Posterior cingulate gyrus (tissue), 11 donors: Measurements from ENCODE around the gene NEK7.
"Not testable (repeated sequence)": the region's sequence is repeated elsewhere in the genome, so short reads cannot be mapped to it uniquely, and the experiment has no call there.

Experiments
- DNase-seq, 10 donors: peaks; one replicate each; pipeline versions ENCODE4 v3.0.0 to v3.0.0-alpha.2; 2020 to 2021; ENCODE audit warnings: mixed read lengths in 3 of 10
- intact Hi-C: fragments of 100-400 bp; cut with DNase I; formaldehyde crosslinking; loops from one replicate; pipeline ENCODE4 v1.15.1; 2023

Gene NEK7

DNA sequence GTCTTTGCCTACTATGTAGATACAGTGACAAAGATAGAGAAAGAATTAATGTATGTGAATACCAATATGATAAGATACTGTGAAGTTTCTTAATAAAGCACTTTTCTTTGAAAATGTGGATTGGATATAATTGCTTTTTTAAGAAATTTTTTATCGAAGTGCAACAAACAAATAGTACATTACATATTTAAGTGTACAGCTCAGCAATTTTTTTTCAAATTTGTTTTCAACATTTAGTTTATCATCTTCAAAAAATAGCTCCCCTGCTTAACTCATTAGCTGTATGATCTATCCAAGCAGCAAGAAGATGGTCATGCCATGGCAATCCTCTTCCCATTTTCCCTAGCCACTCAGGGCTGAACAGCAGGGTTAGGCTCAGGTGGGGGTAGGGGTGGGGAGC is 40.5 kb downstream of the NEK7 start:
- intact Hi-C loops = no loop called here
- no peak for DNase-seq

DNA sequence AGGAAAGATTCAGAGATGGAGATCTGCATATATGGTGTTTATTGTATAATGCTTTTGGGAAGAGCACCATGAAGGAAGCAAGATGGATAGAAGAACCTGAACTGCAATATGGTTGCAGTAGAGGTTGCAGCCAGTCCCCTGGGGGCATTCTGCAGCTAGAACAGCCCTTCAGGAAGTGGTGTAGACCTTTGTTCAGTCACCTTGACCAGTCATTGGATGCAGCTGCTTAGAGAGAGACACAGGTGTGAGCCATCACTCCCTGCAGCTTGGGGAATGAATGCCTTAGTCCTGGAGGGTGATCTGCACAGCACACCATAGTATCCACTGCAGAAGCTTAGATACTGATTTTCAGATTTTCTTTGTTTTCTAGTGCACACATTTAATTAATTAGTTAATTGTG is 42.3 kb downstream of the NEK7 start:
- no peak for DNase-seq
- intact Hi-C loops = no loop called here

DNA sequence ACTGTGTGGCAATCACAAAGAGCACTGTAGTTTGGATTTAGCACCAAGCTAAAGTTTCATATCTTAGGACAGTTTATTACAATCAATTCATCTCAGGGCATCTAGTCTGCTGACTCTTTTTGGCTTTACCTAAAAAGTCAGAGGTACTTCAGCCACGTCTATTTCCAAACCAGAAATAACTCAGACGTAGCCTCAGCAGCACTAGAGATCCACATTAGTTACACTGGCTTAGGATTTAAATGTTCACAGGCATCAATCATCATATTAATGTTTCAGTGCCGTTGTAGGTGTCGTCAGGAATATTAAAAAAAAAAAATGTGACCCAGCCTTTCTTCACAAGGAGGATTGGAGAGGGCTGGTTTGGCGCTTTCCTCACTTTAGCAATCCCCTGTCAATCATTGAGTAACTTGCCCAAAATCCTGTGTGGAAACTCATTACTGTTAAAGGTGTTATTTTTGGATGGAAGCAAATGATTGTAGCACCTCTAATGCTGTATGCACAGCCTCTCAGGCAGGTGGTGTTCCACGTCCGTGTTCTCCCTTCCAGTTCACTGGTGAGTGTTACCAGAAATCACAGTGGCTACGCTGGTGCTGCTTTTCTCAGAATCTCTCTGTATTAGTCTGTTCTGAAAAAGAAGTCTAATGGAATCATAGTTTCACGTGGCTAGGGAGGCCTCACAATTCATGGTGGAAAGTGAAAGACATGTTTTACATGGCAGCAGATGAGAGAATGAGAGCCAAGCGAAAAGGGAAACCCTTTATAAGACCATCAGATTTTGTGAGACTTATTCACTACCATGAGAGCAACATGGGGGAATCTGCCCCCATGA is 45.4 kb downstream of the NEK7 start:
- intact Hi-C loops = no loop called here
- DNase-seq = no peak

DNA sequence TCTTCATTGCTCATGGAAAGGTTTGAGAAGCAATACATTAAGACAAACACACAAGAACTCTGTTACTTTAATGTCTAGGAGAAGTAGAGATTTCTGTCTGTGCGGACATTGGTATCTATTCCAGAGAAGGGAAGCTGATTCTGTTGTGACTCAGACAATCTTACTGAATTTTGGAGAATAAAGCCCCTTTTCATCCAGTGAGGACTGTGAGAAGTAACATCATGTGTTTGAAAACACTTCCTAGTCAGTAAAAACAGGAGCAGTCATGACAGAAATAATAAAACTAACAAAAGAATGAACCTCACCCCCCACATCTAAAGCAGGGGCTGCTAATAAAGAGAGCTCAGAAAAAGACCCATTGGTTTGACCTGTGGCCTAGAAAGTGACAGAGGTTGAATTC is 46.6 kb downstream of the NEK7 start:
- no peak for DNase-seq
- intact Hi-C loops = no loop called here

DNA sequence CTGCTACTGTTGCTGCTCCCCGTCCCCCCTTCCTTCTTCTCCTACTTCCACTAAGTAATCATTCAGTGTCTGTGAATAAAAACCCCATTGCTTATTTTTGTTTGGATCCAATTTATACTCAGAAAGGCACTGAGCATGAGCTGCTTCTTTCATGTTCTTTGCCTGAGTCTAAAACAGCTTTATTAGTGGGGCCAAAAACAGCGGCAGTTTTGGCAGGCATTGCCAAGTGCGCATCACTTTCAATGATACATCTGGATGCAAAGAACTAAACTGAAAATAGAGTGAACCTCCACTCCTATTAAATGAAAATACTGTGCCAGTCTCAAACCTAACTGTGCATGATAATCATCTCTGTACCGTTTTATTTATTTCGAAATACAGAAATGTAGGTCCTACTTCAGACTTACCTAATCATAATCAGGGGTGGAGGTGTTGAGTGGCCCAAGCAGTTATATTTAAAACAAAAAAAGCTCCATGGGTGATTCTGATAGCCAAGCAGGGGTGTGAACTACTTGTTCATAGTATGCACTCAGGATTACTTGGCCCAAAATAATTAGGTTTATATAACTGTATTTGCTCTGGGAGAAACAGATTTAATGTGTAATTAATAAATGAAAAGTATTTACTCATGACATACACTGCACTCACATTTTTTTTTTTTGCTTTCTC is 48.4 kb downstream of the NEK7 start:
- no peak for DNase-seq
- intact Hi-C loops = no loop called here

DNA sequence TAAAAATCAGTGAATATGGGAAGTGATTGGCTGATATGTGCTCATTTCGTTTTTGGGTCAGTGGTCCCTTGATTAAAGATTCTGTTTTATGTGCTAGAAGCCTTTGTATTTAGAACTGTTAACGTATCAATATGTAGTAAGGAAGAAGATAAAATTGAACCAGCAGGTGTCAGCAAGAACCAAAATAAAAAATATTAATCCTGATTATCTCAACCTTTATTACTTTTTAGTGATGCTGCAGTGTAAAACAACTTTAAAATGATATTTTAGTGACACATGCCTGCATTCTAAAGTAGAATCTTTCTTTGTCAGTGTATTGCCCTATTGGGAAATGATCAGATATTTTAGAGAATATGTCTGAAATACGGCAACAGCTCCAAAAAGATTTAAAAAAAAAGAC is 49.5 kb downstream of the NEK7 start:
- intact Hi-C loops = no loop called here
- DNase-seq = no peak

DNA sequence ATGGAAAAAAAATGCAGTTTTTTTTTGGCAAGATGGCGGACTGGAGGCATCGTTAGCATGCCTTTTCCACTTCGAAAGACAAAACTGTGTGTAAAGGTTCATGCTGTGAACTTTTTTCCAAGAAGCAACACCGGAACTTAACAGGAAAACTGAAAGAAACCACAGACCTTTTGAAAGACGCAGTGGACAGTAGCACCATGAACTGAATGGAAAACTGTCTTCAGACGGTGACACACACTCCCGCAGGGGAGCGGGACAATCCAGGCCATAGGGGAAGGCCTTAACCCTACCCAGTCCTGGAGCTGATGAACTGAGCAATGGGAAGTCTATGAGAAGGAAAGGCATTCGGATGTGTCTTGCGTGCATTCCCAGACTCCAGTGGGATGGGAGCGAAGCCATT is 54.9 kb downstream of the NEK7 start:
- intact Hi-C loops = no loop called here
- DNase-seq = peak in 1 of 10 donors; percentile 36

DNA sequence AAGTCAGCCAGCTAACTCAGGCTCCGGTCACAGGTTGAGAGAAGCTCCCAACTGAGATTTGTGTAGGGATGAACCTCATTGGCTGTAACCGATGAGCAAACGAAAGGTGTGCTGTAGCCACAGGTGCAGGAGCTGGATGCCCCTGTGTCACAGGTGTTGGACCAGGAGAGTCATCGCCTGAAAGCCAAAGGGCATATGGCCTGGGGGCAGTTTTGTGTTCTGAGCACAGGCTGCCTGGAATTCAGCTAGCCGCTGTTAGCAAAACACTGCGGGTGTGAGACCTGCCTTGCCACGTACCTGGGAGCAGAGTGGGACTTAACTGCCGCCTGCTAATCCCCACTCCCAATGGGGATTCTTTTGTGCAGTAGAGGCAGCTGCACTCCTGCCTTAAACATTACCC is 55.3 kb downstream of the NEK7 start:
- peak in 1 of 10 donors; percentile 32 for DNase-seq
- intact Hi-C loops = no loop called here

DNA sequence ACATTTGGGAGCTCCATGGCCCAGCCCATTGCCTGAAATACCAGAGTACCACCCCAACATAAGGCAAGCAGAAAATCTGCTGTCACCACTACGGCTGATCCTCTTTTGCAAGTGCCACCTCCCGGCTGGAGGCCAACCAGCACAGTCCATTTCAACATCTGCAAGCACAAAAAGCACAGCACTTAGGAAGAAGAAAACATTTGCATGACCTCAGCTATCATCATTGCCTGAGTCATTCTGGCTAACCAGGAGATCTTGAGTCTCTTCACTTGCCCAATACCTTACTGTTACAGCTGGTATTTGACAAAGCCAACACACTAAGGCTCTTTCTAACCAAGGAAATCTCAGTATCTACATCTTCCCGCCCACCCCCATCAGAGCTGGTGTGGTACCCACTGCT is 55.9 kb downstream of the NEK7 start:
- intact Hi-C loops = no loop called here
- peak in 1 of 10 donors; percentile 43 for DNase-seq

DNA sequence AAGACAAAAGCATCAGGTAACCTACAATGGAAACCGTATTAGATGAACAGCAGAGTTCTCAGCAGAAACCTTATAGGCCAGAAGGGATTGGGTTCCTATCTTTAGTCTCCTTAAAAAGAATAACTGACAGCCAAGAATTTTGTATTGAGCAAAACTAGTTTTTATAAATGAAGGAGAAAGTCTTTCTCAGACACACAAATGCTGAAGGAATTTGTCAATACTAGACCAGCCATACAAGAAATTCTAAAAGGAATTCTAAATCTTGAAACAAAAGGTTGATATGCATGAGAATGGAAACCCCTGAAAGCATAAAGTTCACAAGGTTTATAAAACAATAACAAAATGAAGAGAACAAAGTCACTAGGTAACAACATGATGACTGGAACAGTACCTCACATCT is 58.1 kb downstream of the NEK7 start:
- intact Hi-C loops = no loop called here
- DNase-seq = no peak

DNA sequence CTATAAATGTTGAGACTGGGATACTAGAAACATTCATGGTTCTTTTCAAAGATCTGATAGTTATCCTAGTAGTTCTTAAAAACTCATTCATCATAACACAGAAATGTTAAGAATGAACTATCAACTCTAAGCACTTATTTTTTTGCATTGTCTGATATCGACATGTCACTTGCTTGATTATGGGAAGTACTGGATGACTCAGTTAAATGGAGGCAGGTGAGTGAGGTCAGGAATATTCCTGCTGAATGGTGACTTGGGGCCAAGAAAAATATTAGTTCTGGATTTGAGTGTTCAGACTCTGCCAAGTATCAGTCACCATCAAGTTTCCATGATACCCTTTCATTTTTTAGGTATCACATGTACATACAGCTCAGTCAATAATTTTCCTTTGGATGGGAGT is 63.6 kb downstream of the NEK7 start:
- intact Hi-C loops = no loop called here
- DNase-seq = no peak

DNA sequence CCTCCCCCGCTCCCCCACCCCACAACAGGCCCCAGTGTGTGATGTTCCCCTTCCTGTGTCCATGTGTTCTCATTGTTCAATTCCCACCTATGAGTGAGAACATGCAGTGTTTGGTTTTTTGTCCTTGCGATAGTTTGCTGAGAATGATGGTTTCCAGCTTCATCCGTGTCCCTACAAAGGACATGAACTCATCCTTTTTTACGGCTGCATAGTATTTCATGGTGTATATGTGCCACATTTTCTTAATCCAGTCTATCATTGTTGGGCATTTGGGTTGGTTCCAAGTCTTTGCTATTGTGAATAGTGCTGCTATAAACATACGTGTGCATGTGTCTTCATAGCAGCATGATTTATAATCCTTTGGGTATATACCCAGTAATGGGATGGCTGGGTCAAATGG is 70.2 kb downstream of the NEK7 start:
- intact Hi-C loops, DNase-seq: not testable (repeated sequence)

DNA sequence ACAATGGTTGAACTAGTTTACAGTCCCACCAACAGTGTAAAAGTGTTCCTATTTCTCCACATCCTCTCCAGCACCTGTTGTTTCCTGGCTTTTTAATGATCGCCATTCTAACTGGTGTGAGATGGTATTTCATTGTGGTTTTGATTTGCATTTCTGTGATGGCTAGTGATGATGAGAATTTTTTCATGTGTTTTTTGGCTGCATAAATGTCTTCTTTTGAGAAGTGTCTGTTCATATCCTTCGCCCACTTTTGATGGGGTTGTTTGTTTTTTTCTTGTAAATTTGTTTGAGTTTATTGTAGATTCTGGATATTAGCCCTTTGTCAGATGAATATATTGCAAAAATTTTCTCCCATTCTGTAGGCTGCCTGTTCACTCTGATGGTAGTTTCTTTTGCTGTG is 70.7 kb downstream of the NEK7 start:
- intact Hi-C loops, DNase-seq: not testable (repeated sequence)

DNA sequence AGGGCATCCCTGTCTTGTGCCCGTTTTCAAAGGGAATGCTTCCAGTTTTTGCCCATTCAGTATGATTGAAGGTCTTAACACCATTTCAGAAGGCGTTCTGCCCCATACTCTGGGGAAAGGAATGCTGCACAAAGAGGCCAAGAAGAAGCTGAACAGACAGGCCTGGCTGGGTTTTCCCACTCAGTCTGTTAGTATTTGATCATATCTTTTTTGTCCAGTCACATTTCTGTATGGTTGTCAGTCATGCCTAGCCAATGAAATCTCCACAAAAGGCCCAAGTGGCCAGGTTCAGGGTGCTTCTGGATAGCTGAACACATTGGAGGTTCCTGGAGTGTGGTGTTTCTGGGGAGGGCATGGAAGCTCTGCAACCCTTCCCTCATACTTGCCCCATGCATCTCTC is 72.1 kb downstream of the NEK7 start:
- DNase-seq = no peak
- intact Hi-C loops = no loop called here

DNA sequence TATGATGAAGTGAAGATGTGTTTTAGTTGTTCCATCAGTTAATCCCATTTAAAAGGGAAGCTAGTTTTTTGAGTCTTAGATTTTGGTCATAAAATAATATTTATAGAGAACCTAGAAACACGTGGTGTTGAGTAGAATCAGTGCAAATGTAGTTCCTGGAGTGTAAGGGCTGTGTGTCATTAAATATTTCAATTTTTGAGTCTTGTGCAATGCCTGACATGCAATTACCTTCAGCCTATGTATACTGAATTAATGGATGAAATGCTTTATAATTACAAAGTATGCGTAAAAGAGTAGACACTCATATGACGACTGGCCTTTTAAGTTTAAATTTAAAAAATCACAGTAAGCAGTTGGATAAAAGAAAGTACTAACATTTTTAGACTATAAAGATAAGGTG is 75.0 kb downstream of the NEK7 start:
- intact Hi-C loops = no loop called here

DNA sequence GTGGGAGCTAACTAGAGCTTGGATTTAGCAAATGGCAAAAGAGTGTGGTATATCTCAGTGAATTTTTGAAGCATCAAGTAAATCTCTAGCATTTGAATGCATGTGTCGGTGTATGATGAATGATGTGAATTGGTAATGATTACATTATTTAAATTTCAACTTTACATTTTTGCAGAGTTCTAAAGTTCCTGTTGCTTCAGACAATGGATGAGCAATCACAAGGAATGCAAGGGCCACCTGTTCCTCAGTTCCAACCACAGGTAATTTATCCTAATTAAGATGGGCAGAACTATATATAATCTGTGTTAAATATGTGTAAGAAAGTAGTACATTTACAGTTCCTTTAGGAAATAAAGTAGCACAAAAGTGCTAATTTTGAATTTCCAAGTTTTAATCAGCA is 75.6 kb downstream of the NEK7 start:
- no peak for DNase-seq
- intact Hi-C loops = no loop called here

More for the DNA sequence above, 75.0 kb downstream of the NEK7 start:
- DNase-seq = no peak

DNA sequence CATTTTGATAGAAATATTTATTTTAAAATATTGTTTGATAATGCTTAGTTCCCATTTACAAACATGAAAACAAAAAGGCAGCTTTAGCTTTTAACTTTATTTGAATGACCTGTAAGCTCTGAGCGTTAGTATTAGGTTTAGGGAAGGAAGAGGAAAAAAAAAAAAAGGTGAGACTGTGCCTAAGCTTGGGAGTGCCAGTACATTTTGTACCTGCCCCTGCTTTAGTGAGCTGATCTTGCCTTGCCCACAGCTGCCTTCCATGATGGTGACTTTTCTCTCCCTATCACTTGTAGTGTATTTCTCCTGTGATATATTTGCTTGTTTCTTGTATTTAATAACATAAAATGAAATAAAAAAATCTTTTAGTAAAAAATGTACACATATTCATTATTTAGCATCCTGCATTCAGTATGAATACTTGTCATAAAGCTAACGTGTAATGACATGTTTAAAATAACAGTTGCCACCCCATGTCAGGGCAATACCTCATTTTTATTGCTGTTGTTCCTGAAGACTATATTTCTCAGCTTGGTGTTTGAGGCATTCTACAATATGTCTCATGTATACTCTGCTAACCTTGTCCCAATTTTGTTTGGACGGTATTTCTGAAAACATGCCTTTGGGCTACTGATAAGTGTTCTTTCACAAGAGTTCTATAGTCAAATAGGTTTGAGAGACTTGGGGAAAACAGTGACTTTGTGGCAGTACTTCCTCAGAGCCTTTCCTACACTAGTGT is 76.3 kb downstream of the NEK7 start:
- intact Hi-C loops = no loop called here
- no peak for DNase-seq

DNA sequence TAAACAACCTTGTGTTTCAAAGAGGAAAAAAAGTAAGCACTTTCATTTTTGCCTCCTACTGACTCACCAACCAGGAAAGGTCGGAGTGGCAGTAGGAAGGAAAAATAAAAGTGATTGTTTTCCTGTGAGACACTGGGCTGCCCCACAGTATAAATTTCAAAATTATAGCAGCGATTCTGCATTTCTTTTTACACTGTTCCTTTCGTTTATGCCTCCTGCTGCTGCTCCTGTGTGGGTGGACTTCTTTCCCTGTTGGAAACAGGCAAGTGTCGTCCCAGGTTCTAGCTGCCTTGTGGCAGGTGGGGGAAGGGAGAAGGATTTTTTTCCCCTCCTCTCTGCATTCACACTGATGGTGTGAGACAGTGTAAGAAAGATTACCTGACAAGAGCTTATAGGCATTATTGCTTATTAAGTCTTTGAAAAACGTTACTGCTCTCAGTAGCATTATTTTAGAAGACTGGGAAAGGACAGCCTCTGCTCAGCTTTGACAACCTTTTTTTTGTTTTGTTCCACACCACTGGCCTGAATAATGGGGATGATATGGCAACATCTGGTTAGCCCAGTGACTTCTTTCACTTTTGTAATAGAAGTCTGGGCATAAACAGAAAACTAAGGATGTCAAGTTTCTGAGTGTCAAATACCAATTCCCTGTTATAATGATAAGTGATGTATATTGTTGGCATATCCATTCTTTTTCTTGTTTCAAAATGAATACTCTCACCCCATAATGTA is 77.9 kb downstream of the NEK7 start:
- intact Hi-C loops = no loop called here
- no peak for DNase-seq

DNA sequence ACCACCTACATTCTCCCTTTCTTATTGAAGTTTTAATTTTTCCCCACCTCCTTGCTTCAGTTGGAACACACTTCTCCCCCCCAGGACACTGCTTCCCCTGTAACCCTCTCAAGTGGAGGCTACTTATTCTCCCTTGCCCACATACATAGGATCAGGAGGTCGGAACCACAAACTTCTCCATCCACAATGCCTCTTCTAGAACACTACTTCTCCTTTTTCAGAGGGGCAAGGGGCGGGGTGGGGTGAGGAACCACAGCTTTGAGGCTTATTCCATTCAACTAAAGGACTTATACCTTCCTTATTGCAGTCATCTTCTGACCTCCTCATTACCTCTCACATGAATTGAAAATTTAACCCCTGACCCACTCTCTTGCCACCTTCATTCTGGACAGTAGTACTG is 81.3 kb downstream of the NEK7 start:
- no peak for DNase-seq
- intact Hi-C loops = no loop called here

DNA sequence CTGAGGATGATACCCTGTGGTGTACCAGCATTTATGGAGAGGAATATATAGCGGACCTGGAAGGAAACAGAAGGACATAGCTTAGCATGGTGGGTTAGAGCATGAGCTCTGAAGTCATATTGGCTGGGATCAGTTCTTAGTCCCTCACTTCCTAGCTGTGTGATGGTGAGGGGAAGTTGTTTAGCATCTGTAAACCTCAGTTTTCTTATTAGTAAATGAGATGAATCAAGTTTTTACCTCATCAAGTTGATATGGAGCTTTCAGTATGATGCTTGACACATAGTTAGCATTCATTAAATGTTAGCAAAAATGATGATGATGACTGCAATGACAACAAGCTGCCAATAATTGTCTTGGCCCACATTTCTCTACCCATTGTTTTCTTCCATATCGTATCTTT is 84.8 kb downstream of the NEK7 start:
- no peak for DNase-seq
- intact Hi-C loops = no loop called here

DNA sequence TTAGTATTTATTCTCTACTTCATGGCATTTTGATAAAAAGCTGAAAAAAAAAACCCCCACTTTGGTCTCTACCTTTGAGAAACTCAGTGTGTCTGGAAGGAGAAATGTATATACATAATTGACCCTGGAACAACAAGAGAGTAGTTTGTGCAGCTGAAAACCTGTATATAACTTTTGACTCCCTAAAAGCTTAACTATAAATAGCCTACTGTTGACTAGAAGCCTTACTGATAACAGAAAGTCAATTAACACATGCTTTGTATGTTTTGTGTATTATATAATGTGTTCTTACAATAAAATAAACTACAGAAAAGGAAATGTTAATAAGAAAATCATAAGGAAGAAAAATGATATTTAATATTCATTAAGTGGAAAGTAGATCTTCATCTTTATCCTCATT is 88.0 kb downstream of the NEK7 start:
- DNase-seq = no peak
- intact Hi-C loops = no loop called here
